ENCODE measurements around the gene INPP4B.

DNA sequence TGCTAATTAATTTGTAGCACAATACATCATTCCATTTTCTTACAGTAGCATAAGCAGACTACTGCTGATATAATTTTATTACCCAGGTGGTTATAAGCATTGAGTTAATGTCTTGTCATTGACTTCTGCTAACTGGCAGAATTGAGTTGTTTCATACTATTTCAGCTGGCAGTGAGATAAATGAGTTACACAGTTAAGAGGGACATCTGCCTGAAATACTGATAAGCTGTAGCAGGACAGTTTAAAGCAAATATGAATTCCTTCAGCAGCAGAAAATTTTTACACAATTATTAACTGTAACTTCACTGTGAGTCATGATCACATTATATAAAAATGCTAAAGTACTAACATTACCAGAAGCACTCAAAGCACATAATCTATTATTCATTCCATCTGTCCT lies 326.8 kb downstream of the INPP4B start:
- no peak for TF ChIP-seq FOSL1 (IDR thresholded peaks at IDR 0.05; ENCODE audit: low read depth)
- TF ChIP-seq EZH2phosphoT487 (IDR thresholded peaks at IDR 0.05; ENCODE audit: borderline replicate concordance) = no peak
- TF ChIP-seq, protein P1, sequence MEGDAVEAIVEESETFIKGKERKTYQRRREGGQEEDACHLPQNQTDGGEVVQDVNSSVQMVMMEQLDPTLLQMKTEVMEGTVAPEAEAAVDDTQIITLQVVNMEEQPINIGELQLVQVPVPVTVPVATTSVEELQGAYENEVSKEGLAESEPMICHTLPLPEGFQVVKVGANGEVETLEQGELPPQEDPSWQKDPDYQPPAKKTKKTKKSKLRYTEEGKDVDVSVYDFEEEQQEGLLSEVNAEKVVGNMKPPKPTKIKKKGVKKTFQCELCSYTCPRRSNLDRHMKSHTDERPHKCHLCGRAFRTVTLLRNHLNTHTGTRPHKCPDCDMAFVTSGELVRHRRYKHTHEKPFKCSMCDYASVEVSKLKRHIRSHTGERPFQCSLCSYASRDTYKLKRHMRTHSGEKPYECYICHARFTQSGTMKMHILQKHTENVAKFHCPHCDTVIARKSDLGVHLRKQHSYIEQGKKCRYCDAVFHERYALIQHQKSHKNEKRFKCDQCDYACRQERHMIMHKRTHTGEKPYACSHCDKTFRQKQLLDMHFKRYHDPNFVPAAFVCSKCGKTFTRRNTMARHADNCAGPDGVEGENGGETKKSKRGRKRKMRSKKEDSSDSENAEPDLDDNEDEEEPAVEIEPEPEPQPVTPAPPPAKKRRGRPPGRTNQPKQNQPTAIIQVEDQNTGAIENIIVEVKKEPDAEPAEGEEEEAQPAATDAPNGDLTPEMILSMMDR (IDR thresholded peaks at IDR 0.05 in 2 of 3, conservative IDR thresholded peaks at IDR 0.05 in 1 of 3; ENCODE audit: borderline replicate concordance in 1 of 3, insufficient read depth in 1 of 3, low read depth in 2 of 3, low read length in 2 of 3) = no peak
- TF ChIP-seq, protein P2, sequence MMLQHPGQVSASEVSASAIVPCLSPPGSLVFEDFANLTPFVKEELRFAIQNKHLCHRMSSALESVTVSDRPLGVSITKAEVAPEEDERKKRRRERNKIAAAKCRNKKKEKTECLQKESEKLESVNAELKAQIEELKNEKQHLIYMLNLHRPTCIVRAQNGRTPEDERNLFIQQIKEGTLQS (IDR thresholded peaks at IDR 0.05) = no peak
- TF ChIP-seq, protein P3, sequence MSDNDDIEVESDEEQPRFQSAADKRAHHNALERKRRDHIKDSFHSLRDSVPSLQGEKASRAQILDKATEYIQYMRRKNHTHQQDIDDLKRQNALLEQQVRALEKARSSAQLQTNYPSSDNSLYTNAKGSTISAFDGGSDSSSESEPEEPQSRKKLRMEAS (IDR thresholded peaks at IDR 0.05) = no peak
- no peak for TF ChIP-seq CEBPB (IDR thresholded peaks at IDR 0.05; ENCODE audit: low read depth)
- TF ChIP-seq, protein P4, sequence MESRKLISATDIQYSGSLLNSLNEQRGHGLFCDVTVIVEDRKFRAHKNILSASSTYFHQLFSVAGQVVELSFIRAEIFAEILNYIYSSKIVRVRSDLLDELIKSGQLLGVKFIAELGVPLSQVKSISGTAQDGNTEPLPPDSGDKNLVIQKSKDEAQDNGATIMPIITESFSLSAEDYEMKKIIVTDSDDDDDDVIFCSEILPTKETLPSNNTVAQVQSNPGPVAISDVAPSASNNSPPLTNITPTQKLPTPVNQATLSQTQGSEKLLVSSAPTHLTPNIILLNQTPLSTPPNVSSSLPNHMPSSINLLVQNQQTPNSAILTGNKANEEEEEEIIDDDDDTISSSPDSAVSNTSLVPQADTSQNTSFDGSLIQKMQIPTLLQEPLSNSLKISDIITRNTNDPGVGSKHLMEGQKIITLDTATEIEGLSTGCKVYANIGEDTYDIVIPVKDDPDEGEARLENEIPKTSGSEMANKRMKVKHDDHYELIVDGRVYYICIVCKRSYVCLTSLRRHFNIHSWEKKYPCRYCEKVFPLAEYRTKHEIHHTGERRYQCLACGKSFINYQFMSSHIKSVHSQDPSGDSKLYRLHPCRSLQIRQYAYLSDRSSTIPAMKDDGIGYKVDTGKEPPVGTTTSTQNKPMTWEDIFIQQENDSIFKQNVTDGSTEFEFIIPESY (IDR thresholded peaks at IDR 0.05; ENCODE audit: extremely low read depth, insufficient replicate concordance, low read length) = no peak
- TF ChIP-seq POLR2AphosphoS5 (IDR thresholded peaks at IDR 0.05; ENCODE audit: low read depth, low read length) = no peak
- TF ChIP-seq, protein P5, sequence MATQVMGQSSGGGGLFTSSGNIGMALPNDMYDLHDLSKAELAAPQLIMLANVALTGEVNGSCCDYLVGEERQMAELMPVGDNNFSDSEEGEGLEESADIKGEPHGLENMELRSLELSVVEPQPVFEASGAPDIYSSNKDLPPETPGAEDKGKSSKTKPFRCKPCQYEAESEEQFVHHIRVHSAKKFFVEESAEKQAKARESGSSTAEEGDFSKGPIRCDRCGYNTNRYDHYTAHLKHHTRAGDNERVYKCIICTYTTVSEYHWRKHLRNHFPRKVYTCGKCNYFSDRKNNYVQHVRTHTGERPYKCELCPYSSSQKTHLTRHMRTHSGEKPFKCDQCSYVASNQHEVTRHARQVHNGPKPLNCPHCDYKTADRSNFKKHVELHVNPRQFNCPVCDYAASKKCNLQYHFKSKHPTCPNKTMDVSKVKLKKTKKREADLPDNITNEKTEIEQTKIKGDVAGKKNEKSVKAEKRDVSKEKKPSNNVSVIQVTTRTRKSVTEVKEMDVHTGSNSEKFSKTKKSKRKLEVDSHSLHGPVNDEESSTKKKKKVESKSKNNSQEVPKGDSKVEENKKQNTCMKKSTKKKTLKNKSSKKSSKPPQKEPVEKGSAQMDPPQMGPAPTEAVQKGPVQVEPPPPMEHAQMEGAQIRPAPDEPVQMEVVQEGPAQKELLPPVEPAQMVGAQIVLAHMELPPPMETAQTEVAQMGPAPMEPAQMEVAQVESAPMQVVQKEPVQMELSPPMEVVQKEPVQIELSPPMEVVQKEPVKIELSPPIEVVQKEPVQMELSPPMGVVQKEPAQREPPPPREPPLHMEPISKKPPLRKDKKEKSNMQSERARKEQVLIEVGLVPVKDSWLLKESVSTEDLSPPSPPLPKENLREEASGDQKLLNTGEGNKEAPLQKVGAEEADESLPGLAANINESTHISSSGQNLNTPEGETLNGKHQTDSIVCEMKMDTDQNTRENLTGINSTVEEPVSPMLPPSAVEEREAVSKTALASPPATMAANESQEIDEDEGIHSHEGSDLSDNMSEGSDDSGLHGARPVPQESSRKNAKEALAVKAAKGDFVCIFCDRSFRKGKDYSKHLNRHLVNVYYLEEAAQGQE (IDR thresholded peaks at IDR 0.05; ENCODE audit: low read depth) = no peak
- TF ChIP-seq EZH2 (IDR thresholded peaks at IDR 0.05) = no peak
- no peak for TF ChIP-seq ZFX (IDR thresholded peaks at IDR 0.05)
- no peak for TF ChIP-seq POLR2A (IDR thresholded peaks at IDR 0.05; ENCODE audit: borderline replicate concordance, extremely low read depth, insufficient read depth, insufficient read length)
